Retinal pigment epithelial cell (primary cell): ENCODE data around the gene INPP4A.
A peak's percentile ranks its signal among the peaks of the same experiment; 100 is the strongest.

Source experiments
- DNase-seq: peaks from one replicate; pipeline ENCODE4 v3.0.0-alpha.2; 2010; ENCODE audit warnings: low read depth
- H3K4me3 ChIP-seq: 2 replicates; pipeline ENCODE4 v1.5.1; 2011; ENCODE audit warnings: mild to moderate bottlenecking, low read length, control low read depth, moderate library complexity
- CTCF ChIP-seq: conservative IDR thresholded peaks from 2 replicates; pipeline ENCODE4 v1.5.1; 2011; ENCODE audit warnings: low read depth, low read length, control low read depth, inconsistent platforms

Gene INPP4A

GRCh38 chr2:98471402-98472131 lies 26.9 kb downstream of the INPP4A start:
- no peak for DNase-seq
- no peak for TF ChIP-seq CTCF
- H3K4me3 ChIP-seq, result no peak overlapping the region

- no peak for TF ChIP-seq CTCF
- no peak overlapping the region for H3K4me3 ChIP-seq
- DNase-seq, result no peak
These were observed 27.5 kb downstream of the INPP4A start for GRCh38 chr2:98472132-98472650.

GRCh38 chr2:98472961-98473746 lies 28.5 kb downstream of the INPP4A start:
- no peak for TF ChIP-seq CTCF
- no peak for DNase-seq
- H3K4me3 ChIP-seq, result no peak overlapping the region

GRCh38 chr2:98473995-98474780 lies 29.5 kb downstream of the INPP4A start:
- no peak for TF ChIP-seq CTCF
- DNase-seq, result no peak
- H3K4me3 ChIP-seq, result no peak overlapping the region

GRCh38 chr2:98474979-98475632 lies 30.4 kb downstream of the INPP4A start:
- no peak for DNase-seq
- TF ChIP-seq CTCF, result no peak
- H3K4me3 ChIP-seq, result no peak overlapping the region

- no peak for TF ChIP-seq CTCF
- peak; percentile 46 for DNase-seq
- H3K4me3 ChIP-seq, result no peak overlapping the region
These were observed 31.7 kb downstream of the INPP4A start for GRCh38 chr2:98476192-98476868.
